Activated naive CD8-positive, alpha-beta T cell treated with anti-CD3 and anti-CD28 coated beads for 36 hours (primary cell): ENCODE data around the gene TSPAN9. TPM values are rescaled to one million over a fixed set of nuclear protein-coding genes. Genes with fewer than 3 reads are reported as not detected.

ENCODE experiments used
- DNase-seq: peaks from one replicate; pipeline ENCODE4 v3.0.0; 2021
- H3K27ac Mint-ChIP-seq: one replicate; pipeline ENCODE4 v1.8.0; 2022; ENCODE audit warnings: mild to moderate bottlenecking, moderate library complexity, mixed read lengths
- H3K27me3 Mint-ChIP-seq: one replicate; pipeline ENCODE4 v1.8.0; 2022; ENCODE audit warnings: mild to moderate bottlenecking, mixed read lengths
- H3K36me3 Mint-ChIP-seq: one replicate; pipeline ENCODE4 v1.8.0; 2021; ENCODE audit warnings: mild to moderate bottlenecking, mixed read lengths
- H3K4me1 Mint-ChIP-seq: one replicate; pipeline ENCODE4 v1.8.0; 2021; ENCODE audit warnings: mixed read lengths
- H3K4me3 Mint-ChIP-seq: one replicate; pipeline ENCODE4 v1.8.0; 2022; ENCODE audit warnings: mild to moderate bottlenecking, moderate library complexity, mixed read lengths
- H3K9me3 Mint-ChIP-seq: one replicate; pipeline ENCODE4 v1.8.0; 2022; ENCODE audit warnings: mixed read lengths
- total RNA-seq, 2 experiments: library from RNA; stranded (reverse); gene quantifications; one replicate each; pipeline ENCODE4 v1.2.3, GENCODE V29; 2021

The TSPAN9 gene
- total RNA-seq, 2 experiments from 2014 or later, result 0.24 to 0.31 TPM

DNA sequence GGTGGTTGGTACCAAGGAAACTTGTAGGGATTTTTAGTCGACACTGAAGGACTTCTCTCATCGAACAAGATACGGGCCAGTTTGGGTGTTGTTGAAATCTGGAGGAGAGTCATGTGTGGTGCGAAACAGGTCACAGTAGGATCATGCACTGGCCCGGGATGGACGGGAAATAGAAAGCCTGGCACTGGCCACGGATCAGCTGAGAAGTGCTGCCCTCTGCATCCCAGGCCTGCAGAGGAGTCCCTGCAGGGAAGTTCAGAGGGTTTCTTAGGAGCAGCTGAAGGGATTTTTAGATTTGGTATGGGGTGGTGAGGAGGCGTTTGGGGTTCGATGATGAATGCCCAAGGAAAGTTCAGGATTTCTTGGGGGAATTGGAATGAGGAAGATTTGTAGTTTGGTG is 63.1 kb downstream of the TSPAN9 start:
- no peak overlapping the region for H3K27ac Mint-ChIP-seq
- H3K27me3 Mint-ChIP-seq, result peaks cover 10% of the 10 kb centered on the region
- no peak overlapping the region for H3K4me3 Mint-ChIP-seq
- no peak for DNase-seq
- H3K9me3 Mint-ChIP-seq, result no peaks in the 10 kb centered on the region
- H3K4me1 Mint-ChIP-seq, result no peaks in the 10 kb centered on the region
- H3K36me3 Mint-ChIP-seq, result no peaks in the 10 kb centered on the region

DNA sequence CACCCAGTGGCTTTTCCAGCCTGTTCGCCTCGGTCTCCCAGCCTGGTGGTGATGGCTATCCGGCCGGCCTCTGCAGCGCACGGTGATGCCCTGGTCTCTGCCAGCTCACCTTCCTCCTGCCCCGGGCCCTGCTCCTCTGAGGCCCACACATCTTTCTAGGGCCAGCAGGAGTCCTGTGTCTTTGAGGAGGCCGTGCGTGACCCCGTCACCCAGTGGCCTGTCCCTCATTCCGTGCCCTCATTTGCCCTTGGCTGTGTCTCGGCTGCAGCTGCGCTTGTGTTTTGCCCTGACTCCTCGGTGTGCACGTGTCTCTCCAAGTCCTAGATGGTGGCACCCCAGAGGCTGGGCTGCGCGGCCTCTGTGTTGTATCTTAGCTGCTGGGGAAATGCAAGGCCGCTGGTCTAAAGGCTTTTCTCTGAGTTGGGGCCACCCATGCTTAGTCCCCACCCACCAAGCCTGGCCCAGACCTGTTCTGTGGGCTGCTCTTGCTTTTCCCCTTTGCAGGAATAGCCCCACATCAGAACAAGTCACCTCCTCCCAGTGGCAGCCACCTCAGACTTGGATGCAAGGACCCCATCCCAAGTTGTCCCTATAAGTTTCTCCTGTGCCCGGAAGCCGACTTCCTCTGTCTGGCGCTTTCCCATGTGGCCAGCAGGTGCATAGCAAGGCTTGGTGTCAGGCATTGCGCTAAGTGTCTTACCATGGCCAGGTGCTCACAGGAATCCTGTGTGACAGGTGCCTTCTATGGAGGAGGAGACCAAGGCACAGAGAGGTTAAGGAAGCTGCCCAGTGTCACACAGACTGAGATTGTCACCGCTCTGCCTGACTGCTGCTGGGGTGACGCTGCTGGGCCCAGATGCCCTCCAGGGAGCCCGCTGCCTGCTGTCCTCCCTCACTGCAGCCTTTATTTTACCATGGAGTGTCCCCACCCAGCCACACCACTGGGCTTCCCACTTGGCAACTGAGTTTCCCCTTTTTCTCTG is 64.5 kb downstream of the TSPAN9 start:
- H3K36me3 Mint-ChIP-seq, result no peaks in the 10 kb centered on the region
- no peaks in the 10 kb centered on the region for H3K9me3 Mint-ChIP-seq
- H3K4me3 Mint-ChIP-seq, result no peak overlapping the region
- H3K27me3 Mint-ChIP-seq, result no peaks in the 10 kb centered on the region
- H3K27ac Mint-ChIP-seq, result no peak overlapping the region
- DNase-seq, result no peak
- H3K4me1 Mint-ChIP-seq, result no peaks in the 10 kb centered on the region

GRCh38 chr12:3142386-3142785 is 65.2 kb downstream of the TSPAN9 start:
- Mint-ChIP-seq H3K4me1 (no peaks in the 10 kb centered on the region), H3K36me3 (no peaks in the 10 kb centered on the region), H3K27ac (no peak overlapping the region), H3K27me3 (no peaks in the 10 kb centered on the region), H3K9me3 (no peaks in the 10 kb centered on the region), H3K4me3 (no peak overlapping the region)
- no peak for DNase-seq

DNA sequence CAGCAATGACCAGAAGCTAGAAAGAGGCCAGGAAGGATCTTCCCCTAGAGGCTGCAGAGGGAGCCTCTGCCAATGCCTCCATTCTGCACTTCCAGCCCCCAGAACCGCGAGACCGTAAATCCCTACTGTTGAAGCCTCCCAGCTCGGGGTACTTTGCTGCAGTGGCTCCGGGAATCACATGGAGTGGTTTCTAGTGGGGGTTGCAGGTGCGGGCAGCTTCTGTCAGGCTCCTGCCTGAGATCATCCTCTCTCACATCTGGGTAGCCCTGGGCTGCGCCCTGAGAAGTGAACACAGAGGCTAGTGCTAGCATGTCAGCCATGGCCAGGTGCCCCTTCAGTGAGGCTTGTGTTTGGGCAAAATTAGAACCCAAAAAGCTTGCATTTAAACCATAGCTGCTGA is 67.3 kb downstream of the TSPAN9 start:
- Mint-ChIP-seq H3K9me3 (no peaks in the 10 kb centered on the region), H3K36me3 (no peaks in the 10 kb centered on the region), H3K27ac (no peak overlapping the region), H3K27me3 (peaks cover 4% of the 10 kb centered on the region), H3K4me1 (no peaks in the 10 kb centered on the region), H3K4me3 (no peak overlapping the region)
- DNase-seq, result no peak

DNA sequence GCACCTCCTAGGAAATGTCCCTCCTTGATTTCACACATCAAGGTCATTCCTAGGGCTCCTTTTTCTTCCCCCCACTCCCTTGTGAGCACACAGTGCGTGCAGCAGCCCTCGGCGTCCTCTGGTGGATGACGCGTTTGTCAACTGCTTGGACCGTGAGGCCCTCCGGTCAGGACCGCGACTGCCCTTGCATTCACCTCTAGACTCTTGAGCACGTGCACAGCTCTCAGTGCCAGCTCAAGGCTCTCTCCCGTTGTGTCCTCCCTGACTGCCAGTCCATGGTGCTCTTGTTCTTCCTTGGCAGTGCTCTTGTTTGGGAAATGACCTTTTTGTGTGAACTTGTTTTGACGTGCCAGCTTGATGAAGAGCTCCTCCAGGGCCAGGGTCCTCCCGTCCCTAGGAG is 67.9 kb downstream of the TSPAN9 start:
- Mint-ChIP-seq H3K4me3 (no peak overlapping the region), H3K27me3 (peaks cover 4% of the 10 kb centered on the region)

GRCh38 chr12:3145546-3146310 is 68.5 kb downstream of the TSPAN9 start:
- Mint-ChIP-seq H3K4me3 (no peak overlapping the region), H3K9me3 (no peaks in the 10 kb centered on the region), H3K4me1 (no peaks in the 10 kb centered on the region), H3K27ac (no peak overlapping the region), H3K36me3 (no peaks in the 10 kb centered on the region), H3K27me3 (peaks cover 8% of the 10 kb centered on the region)
- no peak for DNase-seq

More for the DNA sequence above, 67.9 kb downstream of the TSPAN9 start:
- Mint-ChIP-seq H3K27ac (no peak overlapping the region), H3K36me3 (no peaks in the 10 kb centered on the region), H3K9me3 (no peaks in the 10 kb centered on the region), H3K4me1 (no peaks in the 10 kb centered on the region)
- no peak for DNase-seq

DNA sequence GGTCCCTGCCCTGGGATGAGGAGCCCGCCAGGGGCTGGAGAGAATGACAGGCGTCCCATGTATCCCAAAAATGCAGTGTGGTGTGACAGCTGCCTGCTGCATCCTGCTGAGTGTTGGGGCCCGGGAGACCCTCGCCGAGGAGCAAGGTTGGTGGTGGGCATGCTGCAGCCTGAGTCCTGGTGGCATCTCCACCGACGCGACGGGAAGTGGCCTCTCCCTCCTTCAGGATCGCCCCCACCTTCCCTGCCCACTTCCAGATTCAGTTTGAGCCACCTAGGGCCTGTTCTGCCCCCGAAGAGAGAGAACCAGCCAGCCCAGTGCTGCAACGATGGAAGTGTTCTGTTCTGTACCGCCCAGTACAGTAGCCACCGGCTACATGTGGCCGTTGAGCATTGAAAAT is 70.1 kb downstream of the TSPAN9 start:
- H3K27ac Mint-ChIP-seq, result no peak overlapping the region
- no peaks in the 10 kb centered on the region for H3K9me3 Mint-ChIP-seq
- peaks cover 17% of the 10 kb centered on the region for H3K27me3 Mint-ChIP-seq
- no peak overlapping the region for H3K4me3 Mint-ChIP-seq
- no peak for DNase-seq
- no peaks in the 10 kb centered on the region for H3K36me3 Mint-ChIP-seq
- no peaks in the 10 kb centered on the region for H3K4me1 Mint-ChIP-seq

- Mint-ChIP-seq H3K36me3 (no peaks in the 10 kb centered on the region), H3K27ac (no peak overlapping the region), H3K9me3 (no peaks in the 10 kb centered on the region), H3K27me3 (peaks cover 17% of the 10 kb centered on the region), H3K4me1 (peaks cover 2% of the 10 kb centered on the region), H3K4me3 (no peak overlapping the region)
- DNase-seq, result no peak
Measured at GRCh38 chr12:3148366-3149000, 71.3 kb downstream of the TSPAN9 start.

GRCh38 chr12:3149515-3150307 is 72.5 kb downstream of the TSPAN9 start:
- no peaks in the 10 kb centered on the region for H3K9me3 Mint-ChIP-seq
- H3K27ac Mint-ChIP-seq, result no peak overlapping the region
- H3K4me3 Mint-ChIP-seq, result no peak overlapping the region
- H3K4me1 Mint-ChIP-seq, result peaks cover 2% of the 10 kb centered on the region
- no peak for DNase-seq
- no peaks in the 10 kb centered on the region for H3K36me3 Mint-ChIP-seq
- H3K27me3 Mint-ChIP-seq, result peaks cover 17% of the 10 kb centered on the region

GRCh38 chr12:3150308-3150670 is 73.1 kb downstream of the TSPAN9 start:
- peaks cover 17% of the 10 kb centered on the region for H3K27me3 Mint-ChIP-seq
- H3K4me1 Mint-ChIP-seq, result peaks cover 2% of the 10 kb centered on the region
- no peaks in the 10 kb centered on the region for H3K36me3 Mint-ChIP-seq
- no peaks in the 10 kb centered on the region for H3K9me3 Mint-ChIP-seq
- H3K4me3 Mint-ChIP-seq, result no peak overlapping the region
- no peak for DNase-seq
- no peak overlapping the region for H3K27ac Mint-ChIP-seq

GRCh38 chr12:3150931-3151835 is 74.0 kb downstream of the TSPAN9 start:
- no peak overlapping the region for H3K4me3 Mint-ChIP-seq
- H3K36me3 Mint-ChIP-seq, result no peaks in the 10 kb centered on the region
- no peak for DNase-seq
- H3K4me1 Mint-ChIP-seq, result peaks cover 2% of the 10 kb centered on the region
- no peaks in the 10 kb centered on the region for H3K9me3 Mint-ChIP-seq
- H3K27ac Mint-ChIP-seq, result no peak overlapping the region
- peaks cover 17% of the 10 kb centered on the region for H3K27me3 Mint-ChIP-seq

GRCh38 chr12:3152011-3152511 is 74.9 kb downstream of the TSPAN9 start:
- Mint-ChIP-seq H3K27ac (no peak overlapping the region), H3K36me3 (no peaks in the 10 kb centered on the region), H3K4me1 (peaks cover 2% of the 10 kb centered on the region), H3K4me3 (no peak overlapping the region), H3K27me3 (peaks cover 17% of the 10 kb centered on the region), H3K9me3 (no peaks in the 10 kb centered on the region)
- DNase-seq, result no peak

DNA sequence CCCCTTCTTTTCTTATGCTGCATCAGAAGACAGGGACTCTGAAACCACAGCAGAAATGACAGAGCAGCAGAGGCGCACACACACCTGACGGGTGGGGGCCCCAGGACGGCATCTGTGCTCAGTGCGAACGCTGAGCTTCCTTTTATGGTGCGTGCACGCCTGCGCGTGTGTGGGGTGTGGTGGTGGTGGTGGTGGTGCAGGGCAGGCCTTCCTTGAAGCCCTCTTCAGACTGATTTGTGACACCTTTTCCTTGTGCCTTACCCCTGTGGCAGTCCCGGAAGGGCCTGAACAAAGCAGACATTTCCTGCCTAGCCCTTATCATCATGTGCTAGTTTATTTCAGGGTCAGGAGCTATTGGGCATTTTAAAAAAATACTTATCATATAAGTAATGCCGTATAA is 75.7 kb downstream of the TSPAN9 start:
- H3K4me3 Mint-ChIP-seq, result no peak overlapping the region
- peaks cover 2% of the 10 kb centered on the region for H3K4me1 Mint-ChIP-seq
- peaks cover 14% of the 10 kb centered on the region for H3K27me3 Mint-ChIP-seq
- no peak overlapping the region for H3K27ac Mint-ChIP-seq
- DNase-seq, result peak; percentile 40
- H3K9me3 Mint-ChIP-seq, result no peaks in the 10 kb centered on the region
- no peaks in the 10 kb centered on the region for H3K36me3 Mint-ChIP-seq

- peaks cover 13% of the 10 kb centered on the region for H3K27me3 Mint-ChIP-seq
- H3K4me1 Mint-ChIP-seq, result peaks cover 2% of the 10 kb centered on the region
- H3K27ac Mint-ChIP-seq, result no peak overlapping the region
- H3K9me3 Mint-ChIP-seq, result no peaks in the 10 kb centered on the region
- no peak overlapping the region for H3K4me3 Mint-ChIP-seq
- no peaks in the 10 kb centered on the region for H3K36me3 Mint-ChIP-seq
- no peak for DNase-seq
Measured at GRCh38 chr12:3154006-3154405, 76.8 kb downstream of the TSPAN9 start.
